SW480 (cell line): ENCODE results near the gene DEK.

Experiments
- DNase-seq: peaks from one replicate; pipeline ENCODE4 v3.0.0-alpha.2; 2016; ENCODE audit warnings: low spot score

Gene DEK

DNA sequence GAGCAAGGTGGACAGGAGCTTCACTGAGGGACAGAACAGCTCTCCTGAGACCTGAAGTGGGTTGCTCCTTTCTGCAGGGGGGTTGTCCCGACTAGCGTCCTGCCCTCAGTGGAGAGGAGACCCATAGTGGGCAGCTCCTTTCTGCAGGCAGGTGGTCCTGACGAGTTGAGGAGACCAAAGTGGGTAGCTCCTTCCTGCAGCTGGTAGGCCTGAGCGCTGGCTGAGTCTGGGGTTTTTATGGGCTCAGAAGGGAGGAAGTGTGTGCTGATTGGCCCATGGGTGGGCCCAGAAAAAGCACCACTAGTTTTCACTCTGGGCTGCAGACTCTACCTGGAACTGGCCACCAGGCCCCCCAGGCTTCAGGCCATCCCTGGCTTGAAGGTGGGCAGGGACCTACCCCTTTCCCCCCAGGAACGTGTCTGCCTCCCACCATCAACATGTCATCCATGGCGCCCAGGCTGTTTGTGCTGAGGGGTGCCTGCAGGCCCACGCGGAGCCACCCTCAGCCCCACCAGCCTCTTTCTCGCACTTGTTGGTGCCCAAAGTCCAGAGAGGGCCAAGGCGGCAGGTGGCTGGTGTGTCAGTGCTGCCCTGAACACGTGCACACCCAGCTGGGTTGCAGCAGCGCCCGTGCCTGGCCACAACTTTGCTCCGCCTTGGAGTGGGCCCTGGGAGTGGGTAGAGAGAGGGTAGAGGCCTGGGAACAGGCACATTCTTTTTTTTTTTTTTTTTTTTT lies 1.6 kb upstream of the DEK start:
- DNase-seq, result no peak

DNA sequence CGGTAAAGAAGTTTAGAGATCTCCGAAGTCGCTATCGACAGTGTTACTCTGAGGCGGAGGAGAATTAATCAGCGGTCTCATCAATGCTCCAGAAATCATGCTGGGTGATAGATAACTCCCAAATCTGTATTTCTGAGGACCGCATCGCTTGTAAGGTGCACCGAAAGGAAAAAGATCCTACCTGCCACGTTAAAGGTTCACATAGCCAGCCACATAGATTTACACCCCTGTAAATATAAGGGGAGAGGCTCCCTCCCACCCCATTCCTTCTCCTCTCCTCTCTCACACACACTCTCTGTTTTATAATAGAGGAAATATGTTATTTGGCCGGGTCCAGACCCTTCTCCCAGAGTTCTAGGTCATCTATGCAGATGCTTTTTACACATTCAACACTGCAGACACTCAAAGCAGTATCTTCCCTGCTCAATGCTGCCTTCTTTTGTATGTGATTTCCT lies 620 bp upstream of the DEK start:
- no peak for DNase-seq

DNA sequence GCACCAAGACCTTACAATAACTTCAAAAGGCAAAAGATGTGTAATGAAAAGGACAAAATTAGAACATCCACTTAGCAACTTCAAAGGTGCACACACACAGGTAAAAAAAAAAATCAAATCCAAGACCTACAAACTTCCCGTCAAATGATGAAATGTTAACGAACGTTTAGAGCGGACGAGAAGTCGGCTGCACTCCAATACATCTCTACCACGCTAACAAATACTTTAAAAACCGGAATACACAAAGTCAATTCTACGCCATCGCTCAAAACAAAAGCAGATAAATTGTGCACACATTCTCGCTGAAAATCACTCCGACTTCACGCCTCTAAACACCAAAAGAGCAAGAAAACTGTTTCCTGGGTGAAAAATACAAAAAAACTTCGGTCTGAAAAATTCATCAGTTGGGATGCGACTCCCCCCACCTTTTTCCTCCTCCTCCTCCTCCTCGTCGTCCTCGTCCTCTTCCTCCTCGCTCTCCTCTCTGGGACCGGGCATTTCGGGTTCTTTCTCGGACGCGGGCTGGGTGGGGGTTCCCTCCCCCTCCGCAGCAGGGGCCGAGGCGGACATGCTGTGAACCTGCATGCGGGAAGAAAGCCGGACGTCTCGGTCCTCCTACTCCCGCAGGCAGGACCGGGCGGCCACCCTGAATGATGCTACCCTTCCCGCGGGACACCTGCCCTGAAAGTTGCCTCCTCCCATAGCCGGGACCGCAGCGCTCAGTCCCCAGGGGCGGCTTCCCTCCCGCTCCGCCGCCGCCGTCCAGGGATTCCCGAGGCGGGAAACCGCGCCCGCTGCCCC lies 712 bp downstream of the DEK start:
- peak; percentile 34 for DNase-seq

DNA sequence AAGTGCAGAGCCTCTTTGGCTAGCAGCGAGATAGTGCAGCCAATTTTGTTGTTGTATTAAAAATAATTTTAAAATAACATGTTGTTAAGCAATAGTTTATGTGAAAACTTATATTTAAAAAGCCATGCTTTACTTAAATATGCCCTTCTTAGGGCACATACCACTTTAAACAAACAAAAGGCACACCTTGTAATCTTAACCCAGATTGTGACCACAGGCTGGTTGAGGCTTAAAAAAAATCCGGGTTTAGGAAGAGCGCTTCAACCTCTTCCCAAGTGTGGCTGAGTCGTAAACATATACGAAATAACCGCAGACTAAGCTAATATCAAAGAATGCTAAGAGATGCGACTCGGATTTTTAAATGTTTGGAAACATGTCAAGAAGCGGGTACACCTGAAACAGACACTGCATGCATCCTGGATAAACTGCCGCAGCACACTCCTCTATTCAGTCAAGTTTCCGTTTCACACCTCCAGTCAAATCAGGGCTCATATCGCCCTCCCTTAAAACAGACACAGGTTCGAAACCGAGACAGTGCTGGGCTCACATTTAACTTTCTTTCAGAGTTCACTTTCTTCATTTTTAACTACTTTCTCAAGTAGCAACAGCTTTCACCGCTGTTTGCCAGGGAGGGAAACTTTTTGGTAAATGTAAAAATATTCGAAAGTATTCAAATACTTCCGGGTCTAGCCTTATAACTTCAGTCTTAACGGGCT lies 1.5 kb downstream of the DEK start:
- DNase-seq, result peak; percentile 33

DNA sequence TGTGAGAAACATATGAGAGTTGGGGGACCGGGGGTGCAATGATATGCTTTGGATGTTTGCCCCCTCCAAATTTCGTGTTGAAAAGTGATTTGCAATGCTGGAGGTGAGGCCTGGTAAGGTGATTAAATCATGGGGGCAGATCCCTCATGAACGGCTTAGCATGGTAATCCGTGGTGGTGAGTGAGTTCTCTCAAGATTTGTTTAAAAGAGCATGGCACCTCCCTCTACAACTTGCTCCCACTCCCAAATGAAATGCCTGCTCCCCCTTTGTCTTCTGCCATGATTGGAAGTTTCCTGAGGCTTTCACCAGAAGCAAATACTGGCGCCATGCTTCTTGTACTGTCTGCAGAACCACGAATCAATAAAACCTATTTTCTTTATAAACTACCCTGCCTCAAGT lies 2.5 kb downstream of the DEK start:
- DNase-seq, result no peak

DNA sequence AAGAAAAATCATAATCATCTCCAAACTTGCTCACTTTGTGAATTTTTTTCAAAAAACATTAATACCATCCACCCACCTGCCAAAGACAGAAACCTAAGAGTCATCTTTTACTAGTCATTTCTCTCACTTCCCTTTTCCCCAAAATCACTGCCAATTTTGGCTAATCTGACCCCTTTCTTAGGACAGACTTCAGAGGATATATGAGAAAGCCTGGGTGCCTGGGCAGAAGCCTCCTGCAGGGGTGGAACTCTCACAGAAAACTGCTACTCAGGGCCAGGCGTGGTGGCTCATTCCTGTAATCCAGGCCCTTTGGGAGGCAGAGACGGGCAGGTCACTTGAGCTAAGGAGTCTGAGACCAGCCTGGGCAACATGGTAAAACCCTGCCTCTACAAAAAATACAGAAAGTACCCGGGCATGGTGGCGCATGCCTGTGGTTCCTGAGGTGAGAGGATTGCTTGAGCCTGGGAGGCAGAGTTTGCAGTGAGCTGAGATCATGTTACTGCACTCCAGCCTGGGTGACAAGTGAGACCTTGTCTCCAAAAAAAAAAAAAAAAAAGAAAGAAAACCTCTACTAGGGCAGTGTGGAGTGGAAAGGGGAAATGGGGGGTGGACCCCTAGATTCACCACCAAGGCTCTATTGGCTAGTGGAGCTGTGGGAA lies 3.8 kb downstream of the DEK start:
- peak; percentile 55 for DNase-seq

DNA sequence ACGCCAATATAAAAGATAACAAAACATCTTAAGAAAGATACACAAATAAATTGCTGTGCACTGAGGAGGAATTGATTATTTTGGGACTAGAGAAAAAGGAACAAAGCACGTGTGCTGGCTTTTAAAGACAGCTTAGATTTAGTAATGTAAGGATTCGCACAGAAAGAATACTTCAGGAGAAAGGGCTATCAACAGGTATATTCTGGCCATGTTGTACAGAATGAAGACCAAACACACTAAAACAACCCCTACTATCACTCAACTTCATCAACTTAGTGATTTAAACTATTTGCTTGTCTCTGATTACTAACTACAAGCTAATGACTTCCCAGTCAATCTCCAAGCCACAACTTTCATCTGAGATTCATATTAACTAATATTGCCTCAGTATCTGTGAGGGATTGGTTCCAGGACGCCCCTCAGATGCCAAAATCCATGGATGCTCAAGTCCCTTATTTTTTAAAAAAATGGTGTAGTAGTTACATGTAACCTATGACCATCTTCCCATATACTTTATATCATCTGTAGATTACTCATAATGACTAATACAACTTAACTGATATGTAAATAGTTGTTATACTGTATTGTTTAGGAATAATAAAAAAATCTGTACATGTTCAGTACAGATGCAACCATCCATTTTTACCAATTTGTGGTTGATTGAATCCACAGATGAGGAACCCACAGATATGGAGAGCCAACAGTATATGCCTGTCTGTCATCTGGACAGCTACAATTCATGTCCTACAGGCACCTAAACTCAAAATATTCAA lies 4.5 kb downstream of the DEK start:
- no peak for DNase-seq

DNA sequence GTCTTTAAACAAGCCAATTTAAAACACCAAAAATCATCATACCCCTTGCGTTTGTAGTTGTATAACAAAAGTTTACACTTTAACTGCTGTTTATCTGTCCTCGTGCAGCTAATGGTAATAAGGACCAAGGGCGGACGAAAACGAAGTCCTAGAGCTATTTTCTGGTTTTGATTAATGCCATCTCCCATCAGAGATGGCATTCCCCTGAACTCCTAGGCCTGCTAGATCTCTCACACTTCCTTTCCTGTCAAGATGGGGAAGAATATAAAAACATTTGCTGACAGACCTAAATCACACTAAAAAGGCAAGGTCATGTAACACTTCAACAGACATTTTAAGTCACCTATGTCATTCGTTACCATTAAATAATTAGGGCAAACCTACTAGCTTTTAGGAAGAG lies 9.5 kb downstream of the DEK start:
- DNase-seq, result no peak

DNA sequence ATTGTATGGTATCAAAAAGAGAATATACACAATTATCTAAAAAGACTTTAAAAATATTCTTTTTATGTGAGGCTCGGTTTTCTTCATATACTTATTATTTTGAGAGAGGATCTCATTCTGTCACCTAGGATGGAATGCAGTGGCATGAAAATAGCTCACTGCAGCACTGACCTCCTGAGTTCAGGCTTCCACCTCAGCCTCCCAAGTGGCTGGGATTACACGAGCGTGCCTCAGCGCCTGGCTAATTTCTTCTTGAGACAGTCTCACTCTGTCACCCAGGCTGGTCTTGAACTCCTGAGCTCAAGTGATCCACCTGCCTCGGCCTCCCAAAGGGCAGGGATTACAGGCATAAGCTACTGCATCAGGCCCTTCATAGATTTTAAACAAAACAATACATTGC lies 10.7 kb downstream of the DEK start:
- no peak for DNase-seq

DNA sequence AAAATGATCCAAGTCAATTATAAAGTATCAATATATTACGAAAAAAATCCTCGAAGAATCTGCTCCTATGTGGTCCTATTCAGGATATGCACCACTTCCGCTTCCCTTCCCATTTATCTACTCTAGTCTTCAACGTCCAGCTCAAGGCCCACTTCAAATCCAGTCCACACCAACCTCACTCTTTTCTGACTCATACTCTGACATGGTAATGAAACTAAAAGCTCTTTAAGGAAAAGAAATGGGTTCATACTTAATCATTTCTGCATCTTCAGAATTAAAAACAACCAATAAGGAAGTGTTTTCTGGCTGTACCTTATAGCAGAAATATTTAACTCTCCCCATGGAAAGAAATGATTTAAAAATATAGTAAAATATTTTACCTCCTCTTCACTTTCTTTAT lies 15.1 kb downstream of the DEK start:
- no peak for DNase-seq

DNA sequence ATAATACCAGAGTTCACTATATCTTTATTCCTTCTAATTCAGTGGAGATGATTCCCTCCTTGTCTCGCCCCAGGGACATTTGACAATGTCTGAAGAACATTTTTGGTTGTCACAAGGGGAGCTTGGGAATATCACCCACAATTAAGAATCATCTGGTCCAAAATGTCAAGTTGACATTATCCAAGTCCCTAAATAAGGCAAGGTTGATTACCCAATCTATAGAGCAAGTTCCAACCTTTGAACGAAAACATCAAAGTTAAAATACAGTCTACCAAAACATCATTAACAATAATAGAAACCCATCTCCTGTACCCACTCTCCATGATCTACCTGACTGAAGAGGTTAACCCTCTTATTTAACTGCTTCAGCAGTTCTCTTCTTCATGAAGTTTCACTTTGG lies 15.6 kb downstream of the DEK start:
- DNase-seq, result no peak

DNA sequence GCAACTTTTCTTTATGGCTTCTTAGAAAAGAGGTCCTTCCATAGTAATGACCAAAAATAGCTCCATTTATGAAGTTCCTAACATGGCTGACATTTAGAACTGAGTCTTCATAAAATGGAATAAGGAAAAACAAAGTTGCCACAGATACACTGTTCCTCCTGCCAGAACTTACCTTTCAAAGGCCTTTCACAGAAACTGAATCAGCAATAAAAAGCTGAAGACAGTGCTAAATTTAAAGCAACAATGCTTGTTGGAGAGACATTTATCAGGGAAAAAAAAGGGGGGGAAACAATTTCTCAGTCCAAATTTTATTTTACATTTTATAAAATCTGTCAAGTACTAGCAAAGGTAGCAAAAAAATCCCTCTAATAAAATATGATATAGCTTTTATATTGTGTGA lies 17.3 kb downstream of the DEK start:
- no peak for DNase-seq

DNA sequence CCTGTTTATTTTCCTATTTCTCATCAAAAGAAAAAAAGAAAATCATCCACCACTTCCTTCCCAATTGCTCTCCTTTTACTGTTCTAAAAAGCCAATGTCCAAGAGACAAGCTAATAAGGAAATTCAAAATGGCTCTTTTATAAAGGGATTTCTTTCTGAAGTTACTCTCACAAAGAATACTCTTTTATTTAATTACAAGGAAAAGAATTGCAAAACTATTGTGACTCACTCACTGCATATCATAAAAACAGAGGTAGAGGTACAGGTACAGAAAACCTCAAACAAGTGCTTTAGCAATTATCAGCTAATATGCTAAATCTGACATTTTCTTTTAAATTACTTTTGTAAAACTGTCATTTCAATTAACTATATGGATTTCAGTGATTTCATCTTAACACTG lies 18.1 kb downstream of the DEK start:
- DNase-seq, result no peak

DNA sequence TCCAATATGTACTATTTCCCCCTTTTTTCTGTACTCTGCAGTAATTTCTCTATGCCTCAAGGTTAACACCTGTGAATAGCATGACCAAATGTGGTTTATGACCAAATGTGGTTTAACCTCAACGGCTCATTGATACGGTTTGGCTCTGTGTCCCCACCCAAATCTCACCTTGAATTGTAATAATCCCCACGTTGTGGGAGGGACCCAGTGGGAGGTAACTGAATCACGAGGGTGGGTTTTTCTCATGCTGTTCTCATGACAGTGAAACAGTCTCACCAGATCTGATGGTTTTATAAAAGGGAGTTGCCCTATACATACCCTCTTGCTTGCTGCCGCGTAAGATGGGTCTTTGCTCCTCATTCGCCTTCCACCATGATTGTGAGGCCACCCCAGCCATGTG lies 18.7 kb downstream of the DEK start:
- DNase-seq, result no peak

DNA sequence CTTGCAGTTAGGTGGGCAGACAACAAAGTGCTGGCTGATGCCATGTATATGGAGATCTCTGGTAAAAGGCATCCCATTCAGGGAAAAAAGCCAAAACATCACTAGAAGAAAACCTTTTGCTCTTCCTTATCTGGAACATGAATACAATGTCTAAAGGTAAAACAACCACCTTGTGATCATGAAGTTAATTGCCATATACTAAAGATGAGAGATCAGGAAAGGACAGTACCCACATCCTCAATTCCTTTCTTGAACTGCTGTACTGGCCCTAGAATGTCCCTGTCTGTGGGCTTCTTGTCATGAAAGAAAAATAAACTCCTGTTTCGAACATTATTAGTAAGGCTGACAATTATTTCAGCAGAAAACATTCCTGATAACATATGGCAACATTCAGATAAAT lies 19.3 kb downstream of the DEK start:
- no peak for DNase-seq

DNA sequence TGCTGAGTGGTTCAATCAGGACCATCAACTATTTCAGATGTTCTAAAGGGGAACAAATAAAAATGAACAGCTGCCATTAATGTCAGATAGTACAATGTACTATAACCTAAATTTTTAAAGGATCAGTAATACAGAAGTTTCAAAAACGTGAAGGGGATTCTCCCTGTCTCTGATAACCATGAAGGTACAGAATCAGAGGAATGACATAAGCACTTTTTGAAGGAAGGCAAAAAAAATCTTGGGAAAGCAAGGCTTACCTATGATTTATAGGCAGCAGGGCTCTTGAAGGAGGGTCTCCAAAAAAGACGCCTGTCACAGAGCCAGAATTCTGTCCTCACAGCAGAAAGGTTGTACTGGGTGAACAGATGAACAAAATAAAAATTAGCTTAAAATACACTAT lies 20.1 kb downstream of the DEK start:
- DNase-seq, result no peak

DNA sequence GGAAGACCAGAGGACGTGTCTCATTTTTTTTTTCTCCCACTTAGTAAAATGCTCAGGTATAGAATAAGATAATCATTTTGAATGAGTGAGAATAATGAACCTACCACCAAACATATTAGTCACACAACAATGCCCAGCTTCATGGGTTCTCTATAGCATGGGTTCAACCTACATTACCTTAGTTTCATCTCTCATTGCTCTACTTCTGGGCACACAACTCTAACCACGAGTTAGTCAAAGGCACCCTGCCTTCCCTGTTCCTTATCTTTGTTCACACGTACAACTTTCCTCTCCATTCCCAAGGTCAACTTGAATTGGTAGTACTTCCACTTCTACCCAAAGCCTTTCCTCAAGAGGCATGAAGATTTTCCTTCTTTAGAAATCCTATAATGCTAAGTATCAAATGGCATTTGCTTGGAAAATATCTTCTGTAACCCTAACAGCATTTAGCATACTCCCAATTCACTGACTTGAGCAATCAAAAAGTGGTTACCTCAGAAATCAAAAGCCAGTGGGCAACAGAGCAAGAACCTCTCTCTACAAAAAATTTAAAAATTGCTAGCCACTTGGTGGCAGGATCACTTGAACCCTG lies 20.9 kb downstream of the DEK start:
- DNase-seq, result no peak

DNA sequence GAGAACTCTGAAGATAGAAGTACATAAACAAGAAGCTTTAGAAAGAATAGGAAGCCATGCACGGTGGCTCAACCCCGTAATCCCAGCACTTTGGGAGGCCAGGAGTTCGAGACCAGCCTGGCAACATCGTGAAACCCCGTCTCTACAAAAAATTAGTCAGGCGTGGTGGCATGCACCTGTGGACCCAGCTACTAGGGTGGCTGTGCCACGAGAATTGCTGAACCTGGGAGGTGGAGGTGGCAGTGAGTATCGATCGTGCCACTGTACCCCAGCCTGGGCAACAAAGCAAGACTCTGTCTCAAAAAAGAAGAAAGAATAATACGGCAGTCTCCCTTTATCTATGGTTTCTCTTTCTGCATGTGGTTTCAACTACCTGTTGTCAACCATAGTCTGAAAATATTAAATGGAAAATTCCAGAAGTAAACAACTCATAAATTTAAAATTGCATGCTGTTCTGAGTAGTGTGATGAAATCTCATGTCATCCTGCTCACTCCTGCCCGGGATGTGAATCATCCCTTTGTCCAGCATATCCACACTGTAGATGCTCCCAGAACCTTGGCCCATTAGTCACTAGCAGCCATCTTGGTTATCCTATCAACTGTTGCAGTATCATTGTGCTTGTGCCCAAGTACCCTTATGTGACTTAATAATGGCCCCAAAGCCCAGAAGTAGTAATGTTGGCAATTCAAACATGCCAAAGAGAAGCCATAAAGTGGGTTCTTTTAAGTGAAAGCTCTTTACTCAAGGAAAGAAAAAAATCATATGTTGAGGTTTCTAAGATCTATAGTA lies 22.1 kb downstream of the DEK start:
- DNase-seq, result peak; percentile 94

DNA sequence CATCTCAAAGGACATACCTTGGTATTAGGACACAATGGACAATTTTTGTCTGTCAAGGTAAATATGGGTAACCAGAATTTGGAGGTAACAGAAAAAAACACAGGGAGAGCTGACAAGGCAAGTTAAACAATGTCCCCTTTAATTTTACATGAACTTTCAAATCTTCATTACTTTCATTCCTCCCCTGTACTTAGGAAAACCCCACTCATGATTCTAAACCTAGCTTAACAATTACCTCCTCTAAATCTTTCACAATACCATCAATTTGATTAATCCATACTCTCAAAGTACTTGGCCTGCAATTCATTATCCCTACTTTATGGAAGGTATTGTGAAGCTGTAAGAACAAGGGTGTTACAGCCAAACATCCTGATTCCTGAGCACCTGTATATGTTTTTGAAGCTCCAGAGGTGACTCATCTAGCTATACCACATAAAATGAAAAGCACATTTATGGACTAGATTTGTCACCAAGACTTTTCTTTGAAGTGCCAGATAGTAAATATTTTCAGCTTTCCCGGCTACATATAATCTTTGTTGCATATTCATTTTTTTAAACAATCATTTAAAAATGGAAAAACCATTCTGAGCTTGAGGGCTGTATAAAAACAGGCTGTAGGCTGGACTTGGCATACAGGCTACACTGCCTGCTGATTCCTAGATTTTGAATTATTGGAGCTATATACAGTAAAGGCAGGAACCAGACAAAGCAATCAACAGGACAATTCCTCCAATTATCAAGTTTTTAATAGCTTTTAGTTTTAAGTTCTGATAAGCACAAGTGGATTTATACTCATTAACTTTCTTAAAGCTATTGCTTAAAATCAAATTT lies 22.9 kb downstream of the DEK start:
- peak; percentile 96 for DNase-seq

DNA sequence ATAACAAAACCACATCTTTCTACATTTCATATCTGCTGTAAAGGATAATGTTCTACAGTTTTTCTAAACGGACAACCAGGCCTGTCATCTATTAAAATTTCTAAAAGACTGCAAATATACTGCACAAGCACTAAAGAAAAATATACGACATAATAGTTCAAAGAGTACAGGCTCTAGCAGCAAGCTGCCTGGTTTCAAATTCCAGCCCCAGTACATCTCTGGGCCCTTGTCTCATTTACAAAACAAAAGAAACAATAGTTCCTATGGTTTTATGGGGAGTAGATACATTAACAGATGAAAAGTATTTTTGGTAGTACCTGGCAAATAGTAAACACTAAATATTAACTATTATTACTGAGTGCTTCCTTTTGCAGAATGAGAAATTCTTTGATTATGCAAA lies 24.1 kb downstream of the DEK start:
- no peak for DNase-seq
